ENCODE results near the gene SOAT1.

DNA sequence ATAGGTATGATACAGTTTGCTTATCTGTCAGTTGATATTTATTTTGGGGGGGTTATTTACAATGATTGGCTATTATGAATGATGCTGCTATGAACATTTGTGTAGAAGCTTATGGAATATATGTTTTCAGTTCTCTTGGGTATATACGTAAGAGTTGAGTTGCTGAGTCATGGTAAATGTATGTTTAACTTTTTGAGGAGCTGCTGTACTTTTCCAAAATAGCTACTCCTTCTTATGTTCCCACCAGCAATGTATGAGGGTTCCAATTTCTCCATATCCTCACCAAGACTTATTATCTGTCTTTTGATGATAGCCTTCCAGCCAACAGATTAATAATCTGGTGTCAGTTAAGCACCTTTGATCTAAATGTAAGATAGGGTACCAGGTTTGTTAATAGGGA lies 11.9 kb downstream of the SOAT1 start:
- no peak for TF ChIP-seq POLR2A (IDR thresholded peaks at IDR 0.05)
- TF ChIP-seq, protein P1, sequence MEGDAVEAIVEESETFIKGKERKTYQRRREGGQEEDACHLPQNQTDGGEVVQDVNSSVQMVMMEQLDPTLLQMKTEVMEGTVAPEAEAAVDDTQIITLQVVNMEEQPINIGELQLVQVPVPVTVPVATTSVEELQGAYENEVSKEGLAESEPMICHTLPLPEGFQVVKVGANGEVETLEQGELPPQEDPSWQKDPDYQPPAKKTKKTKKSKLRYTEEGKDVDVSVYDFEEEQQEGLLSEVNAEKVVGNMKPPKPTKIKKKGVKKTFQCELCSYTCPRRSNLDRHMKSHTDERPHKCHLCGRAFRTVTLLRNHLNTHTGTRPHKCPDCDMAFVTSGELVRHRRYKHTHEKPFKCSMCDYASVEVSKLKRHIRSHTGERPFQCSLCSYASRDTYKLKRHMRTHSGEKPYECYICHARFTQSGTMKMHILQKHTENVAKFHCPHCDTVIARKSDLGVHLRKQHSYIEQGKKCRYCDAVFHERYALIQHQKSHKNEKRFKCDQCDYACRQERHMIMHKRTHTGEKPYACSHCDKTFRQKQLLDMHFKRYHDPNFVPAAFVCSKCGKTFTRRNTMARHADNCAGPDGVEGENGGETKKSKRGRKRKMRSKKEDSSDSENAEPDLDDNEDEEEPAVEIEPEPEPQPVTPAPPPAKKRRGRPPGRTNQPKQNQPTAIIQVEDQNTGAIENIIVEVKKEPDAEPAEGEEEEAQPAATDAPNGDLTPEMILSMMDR (IDR thresholded peaks at IDR 0.05) = no peak

Data from esophagus squamous epithelium (tissue), 4 donors.